H1 (cell line): ENCODE results near the gene PLD5. TPM values are rescaled to one million over a fixed set of nuclear protein-coding genes. Genes with fewer than 3 reads are reported as not detected.

ENCODE experiments used
- BRCA1 ChIP-seq: IDR thresholded peaks from 2 replicates; pipeline ENCODE4 v1.6.1; 2012; ENCODE audit warnings: low read depth, low read length, improper control_type of control experiment
- CEBPB ChIP-seq: IDR thresholded peaks from 2 replicates; pipeline ENCODE4 v1.6.1; 2012; ENCODE audit warnings: low read depth, low read length
- CREB1 ChIP-seq: IDR thresholded peaks from 2 replicates; pipeline ENCODE4 v1.6.1; 2012; ENCODE audit warnings: inconsistent platforms
- PHF8 ChIP-seq: fragments of 200-600 bp; sonication (generic); conservative IDR thresholded peaks from 2 replicates; pipeline ENCODE4 v1.7.1; 2012; ENCODE audit warnings: low read depth, mild to moderate bottlenecking, inconsistent platforms, low read length, moderate library complexity
- RXRA ChIP-seq: IDR thresholded peaks from 2 replicates; pipeline ENCODE4 v1.6.1; 2011; ENCODE audit warnings: low read depth, mild to moderate bottlenecking, low read length, moderate library complexity; ENCODE audit not compliant: insufficient read depth
- SP2 ChIP-seq: IDR thresholded peaks from 2 replicates; pipeline ENCODE4 v1.6.1; 2012; ENCODE audit warnings: mild to moderate bottlenecking, low read length, inconsistent platforms
- SUZ12 ChIP-seq: fragments of 200-600 bp; sonication (generic); IDR thresholded peaks from 2 replicates; pipeline ENCODE4 v1.6.1; 2012; ENCODE audit warnings: mild to moderate bottlenecking, inconsistent platforms, low read length, moderate library complexity, mixed read lengths
- TAF7 ChIP-seq: optimal IDR thresholded peaks from 2 replicates; pipeline ENCODE3; 2011; ENCODE audit warnings: low read depth, mild to moderate bottlenecking, inconsistent platforms, low read length, moderate library complexity, borderline replicate concordance
- polyA plus RNA-seq, 7 experiments: library from polyadenylated mRNA; depleted of rRNA in 3 of 7; stranded (reverse) in 5 of 7; unstranded in 2 of 7; fragments of >200 nt in 5 of 7; fragments of 200-250 nt in 2 of 7; gene quantifications; 1 replicate in 5 of 7; 2 replicates in 1 of 7; 4 replicates in 1 of 7; pipeline versions ENCODE4 v1.2.1 to v1.2.3, GENCODE V29; 2011 to 2013; ENCODE audit warnings: missing spikeins in 2 of 7, mixed read lengths in 2 of 7
- total RNA-seq: library from RNA; stranded (reverse); fragmentation: NEBNext Ultra II Directional; extraction: Animal tissue kit (Norgen Biotek cat#: 25700); gene quantifications from 2 replicates; pipeline ENCODE4 v1.2.1, GENCODE V29; 2021

PLD5 gene
- total and polyA plus RNA-seq, 2 of the 8 experiments (the other 6 are each of a cell fraction or from before 2014, with no cell fraction given), result 0.86 to 8.5 TPM

GRCh38 chr1:242428399-242429190 lies 95.9 kb downstream of the PLD5 start (continued):
- TF ChIP-seq BRCA1, result no peak
- TF ChIP-seq CEBPB, result no peak
- TF ChIP-seq RXRA, result no peak
- no peak for TF ChIP-seq PHF8
- no peak for TF ChIP-seq SUZ12
- TF ChIP-seq SP2, result no peak
- TF ChIP-seq CREB1, result no peak
- no peak for TF ChIP-seq TAF7
